RWPE2 (cell line): ENCODE results near the gene GOT1.
A peak's percentile ranks its signal among the peaks of the same experiment; 100 is the strongest.

ENCODE experiments used
- ATAC-seq: fragments of 200-7000 bp; cut with Tn5 transposase; 3 replicates; pipeline ENCODE4 v1.9.1; 2021; ENCODE audit warnings: low read depth
- DNase-seq: peaks from one replicate; pipeline ENCODE4 v3.0.0-alpha.2; 2020; ENCODE audit warnings: low spot score
- H3K27ac ChIP-seq: fragments of 450-650 bp; 2 replicates; pipeline ENCODE4 v1.5.1; 2017; ENCODE audit warnings: mild to moderate bottlenecking; ENCODE audit not compliant: poor library complexity, severe bottlenecking
- H3K27me3 ChIP-seq: fragments of 250-450 bp; sonication (Bioruptor Pico); 2 replicates; pipeline ENCODE4 v1.5.1; 2021; ENCODE audit warnings: mild to moderate bottlenecking, moderate library complexity; ENCODE audit not compliant: insufficient read depth, poor library complexity, severe bottlenecking
- H3K36me3 ChIP-seq: fragments of 250-450 bp; sonication (Bioruptor Pico); 2 replicates; pipeline ENCODE4 v1.5.1; 2020; ENCODE audit warnings: low read depth, mild to moderate bottlenecking, moderate library complexity
- H3K4me1 ChIP-seq: fragments of 250-450 bp; sonication (Bioruptor Pico); 2 replicates; pipeline ENCODE4 v1.5.1; 2021; ENCODE audit warnings: mild to moderate bottlenecking, moderate library complexity; ENCODE audit not compliant: insufficient read depth, poor library complexity, severe bottlenecking
- H3K4me3 ChIP-seq: fragments of 250-450 bp; sonication (Bioruptor Pico); 2 replicates; pipeline ENCODE4 v1.5.1; 2021; ENCODE audit warnings: mild to moderate bottlenecking, moderate library complexity; ENCODE audit not compliant: severe bottlenecking
- H3K9me3 ChIP-seq: fragments of 250-450 bp; sonication (Bioruptor Pico); 2 replicates; pipeline ENCODE4 v1.5.1; 2021; ENCODE audit warnings: mild to moderate bottlenecking, moderate library complexity; ENCODE audit not compliant: severe bottlenecking
- TF ChIP-seq, protein P1 (sequence below): fragments of 450-650 bp; IDR thresholded peaks from one replicate; pipeline ENCODE4 v1.5.1; 2017; ENCODE audit warnings: mild to moderate bottlenecking, moderate library complexity; ENCODE audit not compliant: poor library complexity, severe bottlenecking

GOT1 gene

DNA sequence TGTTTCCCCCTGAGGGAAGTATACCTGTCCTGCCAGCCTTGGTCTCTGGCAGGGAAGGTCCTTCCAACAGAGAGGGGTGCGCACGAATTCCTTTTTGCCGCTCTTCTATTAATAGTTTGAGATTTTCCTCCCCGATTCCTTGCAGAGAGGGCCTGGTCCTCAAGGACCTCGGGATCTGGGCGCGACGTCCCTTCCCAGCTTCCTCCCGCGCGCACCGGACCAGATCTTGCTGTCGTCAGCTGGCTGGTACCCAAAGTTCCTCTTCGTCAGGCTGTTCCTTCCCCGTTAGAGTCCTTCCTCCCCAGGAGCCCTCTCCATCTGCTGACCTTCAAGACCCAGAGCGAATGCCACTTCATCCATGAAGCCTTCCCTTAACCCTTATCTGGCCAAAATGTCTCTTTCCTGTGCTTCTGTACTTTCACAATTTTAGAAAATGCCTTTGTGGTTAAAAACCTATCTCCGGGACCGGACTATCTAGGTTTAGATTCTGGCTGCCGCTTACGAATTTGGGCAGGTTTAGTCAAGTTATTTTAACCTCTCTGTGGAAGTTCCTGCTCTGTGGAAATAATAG is 851 bp upstream of the GOT1 start:
- peak; percentile 15 for ATAC-seq

DNA sequence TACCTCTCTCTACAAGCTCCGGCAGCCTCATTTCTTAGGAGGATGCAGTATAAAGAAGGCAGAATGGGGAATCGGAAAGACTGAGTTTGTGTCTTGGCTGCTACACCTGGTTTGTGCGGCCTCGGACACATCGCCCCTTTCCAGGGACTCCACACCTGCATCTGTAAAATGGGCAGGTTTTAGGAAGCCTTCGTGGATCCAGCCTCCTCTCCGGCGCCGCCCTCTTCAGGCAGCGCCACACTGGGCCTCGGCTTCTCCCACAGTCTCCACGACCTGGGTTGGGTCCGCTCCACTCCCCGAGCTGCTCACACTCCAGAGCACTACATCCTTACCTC is 341 bp downstream of the GOT1 start:
- Histone ChIP-seq H3K27ac (peak overlapping the region; percentile 82), H3K36me3 (peaks cover 19% of the 10 kb centered on the region), H3K4me1 (peaks cover 5% of the 10 kb centered on the region), H3K4me3 (peak overlapping the region; percentile 86), H3K27me3 (no peaks in the 10 kb centered on the region), H3K9me3 (no peaks in the 10 kb centered on the region)
- DNase-seq = no peak
- peak; percentile 6 for ATAC-seq
- TF ChIP-seq, protein P1, sequence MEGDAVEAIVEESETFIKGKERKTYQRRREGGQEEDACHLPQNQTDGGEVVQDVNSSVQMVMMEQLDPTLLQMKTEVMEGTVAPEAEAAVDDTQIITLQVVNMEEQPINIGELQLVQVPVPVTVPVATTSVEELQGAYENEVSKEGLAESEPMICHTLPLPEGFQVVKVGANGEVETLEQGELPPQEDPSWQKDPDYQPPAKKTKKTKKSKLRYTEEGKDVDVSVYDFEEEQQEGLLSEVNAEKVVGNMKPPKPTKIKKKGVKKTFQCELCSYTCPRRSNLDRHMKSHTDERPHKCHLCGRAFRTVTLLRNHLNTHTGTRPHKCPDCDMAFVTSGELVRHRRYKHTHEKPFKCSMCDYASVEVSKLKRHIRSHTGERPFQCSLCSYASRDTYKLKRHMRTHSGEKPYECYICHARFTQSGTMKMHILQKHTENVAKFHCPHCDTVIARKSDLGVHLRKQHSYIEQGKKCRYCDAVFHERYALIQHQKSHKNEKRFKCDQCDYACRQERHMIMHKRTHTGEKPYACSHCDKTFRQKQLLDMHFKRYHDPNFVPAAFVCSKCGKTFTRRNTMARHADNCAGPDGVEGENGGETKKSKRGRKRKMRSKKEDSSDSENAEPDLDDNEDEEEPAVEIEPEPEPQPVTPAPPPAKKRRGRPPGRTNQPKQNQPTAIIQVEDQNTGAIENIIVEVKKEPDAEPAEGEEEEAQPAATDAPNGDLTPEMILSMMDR = no peak

More for the DNA sequence above, 851 bp upstream of the GOT1 start:
- H3K36me3 ChIP-seq = peaks cover 12% of the 10 kb centered on the region
- DNase-seq = no peak
- TF ChIP-seq, protein P1 = no peak
- peaks cover 5% of the 10 kb centered on the region for H3K4me1 ChIP-seq
- H3K27ac ChIP-seq = peak overlapping the region; percentile 82
- H3K27me3 ChIP-seq = no peaks in the 10 kb centered on the region
- H3K4me3 ChIP-seq = peak overlapping the region; percentile 86
- no peaks in the 10 kb centered on the region for H3K9me3 ChIP-seq

DNA sequence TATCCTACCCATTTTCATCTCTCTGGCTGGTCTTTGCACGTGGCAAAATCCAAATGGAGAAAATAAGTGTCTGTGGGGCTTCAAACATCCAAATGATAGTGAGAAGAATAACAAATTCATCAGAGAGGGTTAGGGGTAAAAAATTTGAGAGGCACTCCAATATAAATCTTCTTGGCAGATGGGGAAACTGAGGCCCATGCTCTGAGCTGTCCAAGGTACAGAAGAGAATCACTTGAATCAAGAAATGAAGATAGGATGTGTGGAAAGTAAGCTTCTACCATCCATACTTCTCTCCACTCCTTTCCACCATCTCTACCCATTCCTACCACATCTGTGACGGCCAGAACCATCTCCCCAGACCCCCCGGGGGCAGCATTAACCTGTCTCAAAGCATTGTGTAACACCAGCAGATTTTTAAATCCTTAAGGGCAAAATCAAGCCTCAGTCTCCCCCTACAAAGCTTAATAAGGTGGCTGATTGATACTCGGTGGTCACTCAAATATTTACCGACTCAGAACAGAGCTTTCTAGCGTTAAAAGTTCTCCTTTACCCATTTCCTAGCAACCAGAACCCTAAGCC is 818 bp downstream of the GOT1 start:
- Histone ChIP-seq H3K4me1 (peaks cover 5% of the 10 kb centered on the region), H3K36me3 (peaks cover 24% of the 10 kb centered on the region), H3K27ac (peak overlapping the region; percentile 82), H3K4me3 (peak overlapping the region; percentile 86), H3K9me3 (no peaks in the 10 kb centered on the region), H3K27me3 (no peaks in the 10 kb centered on the region)
- ATAC-seq (no peak), DNase-seq (no peak)
- TF ChIP-seq, protein P1 = no peak

DNA sequence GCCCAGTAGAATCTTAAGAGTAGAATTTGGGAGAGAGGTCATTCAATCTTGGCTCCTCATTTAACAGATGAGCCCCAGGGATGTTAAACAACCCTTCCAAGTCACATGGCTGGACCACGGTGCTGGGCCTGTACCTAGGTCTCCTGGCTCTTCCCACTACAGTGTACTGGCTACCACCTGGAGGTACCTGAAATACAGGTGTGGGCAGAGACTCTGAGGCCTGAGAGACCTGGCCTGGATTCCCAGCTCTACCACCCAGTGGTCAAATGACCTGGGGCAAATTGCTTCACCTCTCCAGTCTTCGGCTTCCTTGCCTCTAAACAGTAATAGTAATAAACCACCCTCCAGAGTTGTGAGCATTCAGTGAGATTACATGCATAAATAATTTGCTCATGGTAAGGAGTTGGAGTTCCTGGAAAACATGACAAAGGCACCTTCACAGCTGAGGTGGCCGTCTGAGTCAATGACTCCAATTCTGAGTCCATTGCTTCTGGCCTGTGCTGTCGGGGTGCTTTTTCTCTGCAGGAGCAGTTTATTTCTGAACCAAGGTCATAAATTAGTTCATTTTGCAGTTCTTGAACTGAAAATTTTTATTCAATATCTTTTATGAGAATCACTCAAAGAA is 2.7 kb downstream of the GOT1 start:
- peaks cover 42% of the 10 kb centered on the region for H3K36me3 ChIP-seq
- TF ChIP-seq, protein P1 = no peak
- H3K9me3 ChIP-seq = no peaks in the 10 kb centered on the region
- no peak overlapping the region for H3K4me3 ChIP-seq
- ATAC-seq = no peak
- no peaks in the 10 kb centered on the region for H3K27me3 ChIP-seq
- no peak overlapping the region for H3K27ac ChIP-seq
- peaks cover 5% of the 10 kb centered on the region for H3K4me1 ChIP-seq
- DNase-seq = no peak

DNA sequence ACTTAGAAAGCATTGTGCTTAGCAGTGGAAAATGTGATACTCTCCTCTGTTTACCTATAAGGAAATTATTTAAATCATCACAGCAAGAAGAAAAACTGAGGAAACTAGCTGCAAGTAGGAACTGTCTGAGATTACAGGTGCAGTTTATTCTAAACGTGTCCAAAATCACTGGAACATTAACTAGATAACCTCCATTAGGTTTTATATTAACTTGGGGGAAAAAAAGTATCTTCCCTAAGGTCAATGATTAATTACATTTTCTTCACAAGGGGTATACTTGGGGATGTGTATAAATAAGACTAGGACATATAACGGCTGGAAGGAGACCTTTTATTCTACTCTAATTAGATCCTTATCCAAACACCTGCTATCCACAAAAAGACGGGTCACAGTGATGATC is 3.7 kb downstream of the GOT1 start:
- no peaks in the 10 kb centered on the region for H3K9me3 ChIP-seq
- H3K4me3 ChIP-seq = no peak overlapping the region
- no peak for ATAC-seq
- peaks cover 52% of the 10 kb centered on the region for H3K36me3 ChIP-seq
- H3K27ac ChIP-seq = no peak overlapping the region
- TF ChIP-seq, protein P1 = no peak
- H3K27me3 ChIP-seq = no peaks in the 10 kb centered on the region
- no peak for DNase-seq
- H3K4me1 ChIP-seq = no peaks in the 10 kb centered on the region
